GM18499 (cell line): Measurements from ENCODE around the gene NTHL1.

Experiments
- ATAC-seq: cut with Tn5 transposase; IDR thresholded peaks from one replicate; pipeline ENCODE4 v1.9.1; 2021; ENCODE audit warnings: moderate number of reproducible peaks; ENCODE audit not compliant: insufficient read depth, unreplicated experiment

NTHL1 gene

GRCh38 chr16:2047330-2048115, at the start of gene NTHL1, which contains the start of gene TSC2:
Gene NTHL1, minus strand, starts transcription at chr16:2047834. Its CDS starts 11 bp downstream, at chr16:2047823.
Gene TSC2, plus strand, starts transcription at chr16:2047985. Its CDS starts 631 bp downstream, at chr16:2048616.
- ATAC-seq: peak; percentile 80

- no peak for ATAC-seq
These were observed 49.4 kb upstream of the NTHL1 start for GRCh38 chr16:2096853-2097595.

- no peak for ATAC-seq
These were observed 48.4 kb upstream of the NTHL1 start for GRCh38 chr16:2095918-2096582.

- no peak for ATAC-seq
These were observed 47.8 kb upstream of the NTHL1 start for GRCh38 chr16:2095315-2095853.

- ATAC-seq: no peak
These were observed 46.2 kb upstream of the NTHL1 start for GRCh38 chr16:2093793-2094192.

- ATAC-seq: no peak
These were observed 45.2 kb upstream of the NTHL1 start for GRCh38 chr16:2092866-2093265.

GRCh38 chr16:2092256-2092620, 44.6 kb upstream of the NTHL1 start:
- ATAC-seq: no peak

- ATAC-seq: no peak
These were observed 44.1 kb upstream of the NTHL1 start for GRCh38 chr16:2091547-2092255.

- no peak for ATAC-seq
These were observed 43.3 kb upstream of the NTHL1 start for GRCh38 chr16:2090777-2091546.

GRCh38 chr16:2090481-2090776, 42.8 kb upstream of the NTHL1 start:
- no peak for ATAC-seq

GRCh38 chr16:2089706-2090480, 42.3 kb upstream of the NTHL1 start:
- no peak for ATAC-seq

GRCh38 chr16:2088759-2089358, 41.2 kb upstream of the NTHL1 start:
- ATAC-seq: no peak

GRCh38 chr16:2087748-2088631, 40.4 kb upstream of the NTHL1 start:
- no peak for ATAC-seq

- no peak for ATAC-seq
These were observed 39.4 kb upstream of the NTHL1 start for GRCh38 chr16:2086812-2087747.

- ATAC-seq: no peak
These were observed 38.6 kb upstream of the NTHL1 start for GRCh38 chr16:2086106-2086742.

- ATAC-seq: no peak
These were observed 38.0 kb upstream of the NTHL1 start for GRCh38 chr16:2085669-2086068.
